Measurements from ENCODE around the gene DGKZ.

- peak in 5 of 6 experiments; percentile 17 to 44 (median 29) for TF ChIP-seq CTCF (IDR thresholded peaks at IDR 0.05)
- TF ChIP-seq POLR2A (IDR thresholded peaks at IDR 0.05), result no peak
These were observed 16.3 kb downstream of the DGKZ start for GRCh38 chr11:46363455-46364005.
